IMR-90 (cell line): ENCODE results near the gene TMEM33. TPM values are rescaled to one million over a fixed set of nuclear protein-coding genes. Genes with fewer than 3 reads are reported as not detected.

Source experiments
- ATAC-seq: fragments of 200-7000 bp; cut with Tn5 transposase; 2 replicates; pipeline ENCODE4 v1.9.1; 2020; ENCODE audit warnings: low read depth, mild to moderate bottlenecking, moderate library complexity
- BruUV-seq: library from RNA; stranded (reverse); fragments of 400-500 nt; replicated peaks from 2 replicates; lab custom pipeline; 2021; lab: Mats Ljungman, UMichigan
- CTCF ChIA-PET: fragments of 300-600 bp; formaldehyde crosslinking; extraction: SDS; loops from one replicate; lab custom pipeline; 2021; ENCODE audit warnings: antibody characterized with exemption; lab: Yijun Ruan, JAX
- POLR2A ChIA-PET: fragments of 300-600 bp; sonication (Branson Sonifier 250); formaldehyde crosslinking; loops from one replicate; lab custom pipeline; 2022; ENCODE audit warnings: antibody characterized with exemption; ENCODE audit not compliant: unreplicated experiment; lab: Charles Lee
- DNase-seq: peaks from one replicate; pipeline ENCODE4 v3.0.0; 2013
- H2AFZ ChIP-seq: replicated peaks from 2 replicates; pipeline ENCODE3; 2013; ENCODE audit warnings: low read length, mild to moderate bottlenecking; ENCODE audit not compliant: poor library complexity
- H2AK5ac ChIP-seq: 2 replicates; pipeline ENCODE4 v1.6.1; 2013; ENCODE audit warnings: low read depth, low read length, inconsistent platforms
- H2AK9ac ChIP-seq: replicated peaks from 2 replicates; pipeline ENCODE3; 2013; ENCODE audit warnings: mild to moderate bottlenecking, low read depth, low read length, moderate library complexity; ENCODE audit not compliant: poor library complexity
- H2BK120ac ChIP-seq: 2 replicates; pipeline ENCODE4 v1.6.1; 2013; ENCODE audit warnings: low read depth, low read length, inconsistent platforms
- H2BK15ac ChIP-seq: 3 replicates; pipeline ENCODE4 v1.6.1; 2013; ENCODE audit warnings: low read depth, low read length, inconsistent platforms
- H2BK20ac ChIP-seq: 2 replicates; pipeline ENCODE4 v1.6.1; 2013; ENCODE audit warnings: low read depth, mild to moderate bottlenecking, inconsistent platforms, low read length, moderate library complexity
- H2BK5ac ChIP-seq: 2 replicates; pipeline ENCODE4 v1.6.1; 2013; ENCODE audit warnings: mild to moderate bottlenecking, low read depth, low read length, inconsistent platforms; ENCODE audit not compliant: poor library complexity, severe bottlenecking
- H3K14ac ChIP-seq: replicated peaks from 2 replicates; pipeline ENCODE4 v1.6.1; 2013; ENCODE audit warnings: low read depth, low read length, inconsistent platforms
- H3K18ac ChIP-seq: 2 replicates; pipeline ENCODE4 v1.6.1; 2013; ENCODE audit warnings: low read depth, low read length, control low read depth
- H3K23ac ChIP-seq: 2 replicates; pipeline ENCODE4 v1.6.1; 2013; ENCODE audit warnings: low read depth, low read length, inconsistent platforms
- H3K27ac ChIP-seq: 2 replicates; pipeline ENCODE4 v1.5.1; 2013; ENCODE audit warnings: mild to moderate bottlenecking, control low read depth, low read length; ENCODE audit not compliant: insufficient read depth
- H3K27me3 ChIP-seq: 2 replicates; pipeline ENCODE4 v1.6.1; 2013; ENCODE audit warnings: low read length; ENCODE audit not compliant: control insufficient read depth, insufficient read depth
- H3K36me3 ChIP-seq: 2 replicates; pipeline ENCODE4 v1.6.1; 2013; ENCODE audit warnings: low read length, mixed read lengths; ENCODE audit not compliant: control insufficient read depth, insufficient read depth
- H3K4ac ChIP-seq: 2 replicates; pipeline ENCODE4 v1.6.1; 2013; ENCODE audit warnings: low read depth, low read length, inconsistent platforms
- H3K4me1 ChIP-seq: 2 replicates; pipeline ENCODE4 v1.6.1; 2013; ENCODE audit warnings: low read length, mixed read lengths; ENCODE audit not compliant: control insufficient read depth, insufficient read depth
- H3K4me2 ChIP-seq: 2 replicates; pipeline ENCODE4 v1.6.1; 2013; ENCODE audit warnings: low read depth, mild to moderate bottlenecking, control low read depth, low read length, moderate library complexity
- H3K4me3 ChIP-seq: 2 replicates; pipeline ENCODE4 v1.5.1; 2013; ENCODE audit warnings: low read depth, mild to moderate bottlenecking, control low read depth, low read length, moderate library complexity; ENCODE audit not compliant: insufficient read depth
- H3K56ac ChIP-seq: 2 replicates; pipeline ENCODE4 v1.6.1; 2013; ENCODE audit warnings: low read length, inconsistent platforms; ENCODE audit not compliant: insufficient read depth; ENCODE audit errors: extremely low read depth
- H3K79me1 ChIP-seq, 2 experiments: 2 replicates each; pipeline ENCODE4 v1.6.1; 2013; ENCODE audit warnings: low read length in 2 of 2, inconsistent platforms in 1 of 2, low read depth in 1 of 2
- H3K9ac ChIP-seq: 2 replicates; pipeline ENCODE4 v1.6.1; 2013; ENCODE audit warnings: low read depth, low read length, control low read depth
- H3K9me1 ChIP-seq: 2 replicates; pipeline ENCODE4 v1.6.1; 2013; ENCODE audit warnings: low read length, inconsistent platforms; ENCODE audit not compliant: insufficient read depth
- H3K9me3 ChIP-seq: 2 replicates; pipeline ENCODE4 v1.6.1; 2013; ENCODE audit warnings: low read length; ENCODE audit not compliant: control insufficient read depth, insufficient read depth
- H4K20me1 ChIP-seq: 2 replicates; pipeline ENCODE4 v1.6.1; 2013; ENCODE audit warnings: low read length, inconsistent platforms; ENCODE audit not compliant: insufficient read depth
- H4K5ac ChIP-seq: 2 replicates; pipeline ENCODE4 v1.6.1; 2013; ENCODE audit warnings: mild to moderate bottlenecking, low read depth, low read length, control low read depth
- H4K8ac ChIP-seq, 2 experiments: 2 replicates each; pipeline ENCODE4 v1.6.1; 2013; ENCODE audit warnings: low read depth in 2 of 2, low read length in 2 of 2, control low read depth in 1 of 2, inconsistent platforms in 1 of 2
- H4K91ac ChIP-seq: 2 replicates; pipeline ENCODE4 v1.6.1; 2013; ENCODE audit warnings: low read depth, low read length, inconsistent platforms; ENCODE audit not compliant: insufficient read depth
- BHLHE40 ChIP-seq: fragments of 150-350 bp; IDR thresholded peaks from 2 replicates; pipeline ENCODE4 v1.6.1; 2016; ENCODE audit warnings: mild to moderate bottlenecking, low read depth, low read length
- CTCF ChIP-seq: conservative IDR thresholded peaks from 2 replicates; pipeline ENCODE4 v1.5.1; 2012; ENCODE audit warnings: mild to moderate bottlenecking, low read depth, low read length, improper control_type of control experiment
- ELK1 ChIP-seq: fragments of 150-350 bp; IDR thresholded peaks from 2 replicates; pipeline ENCODE4 v1.6.1; 2016; ENCODE audit warnings: low read depth, mild to moderate bottlenecking, low read length, moderate library complexity, borderline replicate concordance
- MXI1 ChIP-seq: IDR thresholded peaks from 2 replicates; pipeline ENCODE4 v1.6.1; 2012; ENCODE audit warnings: low read depth, mild to moderate bottlenecking, low read length, moderate library complexity, borderline replicate concordance
- RAD21 ChIP-seq: IDR thresholded peaks from 2 replicates; pipeline ENCODE4 v1.6.1; 2012; ENCODE audit warnings: low read length, improper control_type of control experiment
- RCOR1 ChIP-seq: IDR thresholded peaks from 2 replicates; pipeline ENCODE4 v1.6.1; 2012; ENCODE audit warnings: mild to moderate bottlenecking, low read length, improper control_type of control experiment; ENCODE audit not compliant: insufficient replicate concordance
- RFX5 ChIP-seq: IDR thresholded peaks from 2 replicates; pipeline ENCODE4 v1.8.0; 2012; ENCODE audit warnings: low read depth, mild to moderate bottlenecking, low read length, moderate library complexity
- USF2 ChIP-seq: fragments of 150-350 bp; IDR thresholded peaks from 2 replicates; pipeline ENCODE4 v1.6.1; 2017; ENCODE audit warnings: mild to moderate bottlenecking, antibody characterized with exemption, low read length, low read depth
- WGBS, 2 experiments: methylation state at CpG; one replicate each; pipeline versions ENCODE4 v1.1.5 to v1.1.7; 2013; ENCODE audit warnings: missing lambda C conversion rate in 2 of 2; ENCODE audit not compliant: insufficient read length in 1 of 2; ENCODE audit errors: extremely low coverage in 2 of 2; 5-methylcytosine and 5-hydroxymethylcytosine counted together
- dilution Hi-C: fragments of 300-500 bp; cut with HindIII; formaldehyde crosslinking; loops from one replicate; pipeline ENCODE4 v1.14.3; 2018; ENCODE audit warnings: low sequenced_read_pairs; ENCODE audit not compliant: unreplicated experiment
- in situ Hi-C: fragments of 300-500 bp; cut with MboI; formaldehyde crosslinking; loops from 3 replicates; pipeline ENCODE4 v1.14.3; 2019; ENCODE audit warnings: low sequenced_read_pairs, inconsistent platforms, mixed read lengths
- intact Hi-C: fragments of 100-400 bp; cut with micrococcal nuclease; formaldehyde crosslinking; loops from 2 replicates; pipeline ENCODE4 v1.10.0; 2022
- polyA plus RNA-seq, 3 experiments: library from polyadenylated mRNA; depleted of rRNA; stranded (reverse); fragments of >200 nt; gene quantifications; 2 replicates each; pipeline ENCODE4 v1.2.3, GENCODE V29; 2012; ENCODE audit warnings: low replicate concordance in 1 of 3
- total RNA-seq: library from RNA; depleted of rRNA; stranded (reverse); fragments of >200 nt; gene quantifications from 2 replicates; pipeline ENCODE4 v1.2.3, GENCODE V29; 2012

TMEM33 gene
- total and polyA plus RNA-seq, 2 of the 4 experiments (the other 2 are of a cell fraction), result 23.6 to 45.5 TPM

- Histone ChIP-seq H3K9me3 (no peaks in the 10 kb centered on the region), H3K27me3 (no peaks in the 10 kb centered on the region), H3K36me3 (no peaks in the 10 kb centered on the region), H4K5ac (no peak overlapping the region), H2BK5ac (no peak overlapping the region), H2BK120ac (no peak overlapping the region), H3K9me1 (no peaks in the 10 kb centered on the region), H2AK9ac (no peak overlapping the region), H3K18ac (no peak overlapping the region), H3K4me3 (no peak overlapping the region), H3K9ac (no peak overlapping the region), H3K79me1 (no peaks in the 10 kb centered on the region), H2AK5ac (no peak overlapping the region), H3K4me2 (no peak overlapping the region), H2BK20ac (no peak overlapping the region), H3K27ac (no peak overlapping the region), H2BK15ac (no peak overlapping the region), H4K8ac (no peak overlapping the region), H2AFZ (no peak overlapping the region), H4K91ac (no peak overlapping the region), H4K20me1 (no peaks in the 10 kb centered on the region), H3K56ac (no peak overlapping the region), H3K4me1 (no peaks in the 10 kb centered on the region), H3K4ac (no peak overlapping the region), H3K14ac (no peak overlapping the region), H3K23ac (no peak overlapping the region)
- BruUV-seq, result no TSS peak
- in situ Hi-C loops (no loop called here), dilution Hi-C loops (no loop called here), intact Hi-C loops (no loop called here)
- no peak for ATAC-seq
- ChIA-PET POLR2A (no interaction called here), CTCF (interaction anchor here (0.6 to 0.9 kb wide), 2 partner anchors 14 to 687 kb away, joined by 3 to 4 read pairs; no protein-coding TSS in a partner anchor)
- DNase-seq, result peak; percentile 10
- TF ChIP-seq RFX5, result no peak
- TF ChIP-seq RCOR1, result no peak
- TF ChIP-seq BHLHE40, result no peak
- TF ChIP-seq USF2, result no peak
- no peak for TF ChIP-seq RAD21
- no peak for TF ChIP-seq ELK1
- peak; percentile 39 for TF ChIP-seq CTCF
- TF ChIP-seq MXI1, result no peak
- no CpG with 5 or more reads among the region's 4 CpGs for WGBS, 2 experiments
Measured at GRCh38 chr4:41963105-41963504, 27.9 kb downstream of the TMEM33 start.
